ENCODE measurements around the gene NTN1.

Gene NTN1

GRCh38 chr17:9173386-9173983, 152.2 kb downstream of the NTN1 start:
- no peak for TF ChIP-seq CTCF (conservative IDR thresholded peaks at IDR 0.05)
- no peak for TF ChIP-seq ZFX (IDR thresholded peaks at IDR 0.05)
- no peak overlapping the region for H3K27ac ChIP-seq

- H3K27ac ChIP-seq = no peak overlapping the region
- TF ChIP-seq ZFX (IDR thresholded peaks at IDR 0.05) (no peak), CTCF (conservative IDR thresholded peaks at IDR 0.05) (no peak)
These were observed 153.0 kb downstream of the NTN1 start for GRCh38 chr17:9174312-9174711.

GRCh38 chr17:9174779-9175574, 153.7 kb downstream of the NTN1 start:
- no peak overlapping the region for H3K27ac ChIP-seq
- no peak for TF ChIP-seq ZFX (IDR thresholded peaks at IDR 0.05)
- TF ChIP-seq CTCF (conservative IDR thresholded peaks at IDR 0.05) = no peak

- no peak overlapping the region for H3K27ac ChIP-seq
- no peak for TF ChIP-seq CTCF (conservative IDR thresholded peaks at IDR 0.05)
- TF ChIP-seq ZFX (IDR thresholded peaks at IDR 0.05) = no peak
These were observed 154.6 kb downstream of the NTN1 start for GRCh38 chr17:9175700-9176467.

- TF ChIP-seq CTCF (conservative IDR thresholded peaks at IDR 0.05) (no peak), ZFX (IDR thresholded peaks at IDR 0.05) (no peak)
- H3K27ac ChIP-seq = no peak overlapping the region
These were observed 155.9 kb downstream of the NTN1 start for GRCh38 chr17:9177212-9177611.

- no peak overlapping the region for H3K27ac ChIP-seq
- TF ChIP-seq ZFX (IDR thresholded peaks at IDR 0.05) = no peak
- no peak for TF ChIP-seq CTCF (conservative IDR thresholded peaks at IDR 0.05)
These were observed 157.0 kb downstream of the NTN1 start for GRCh38 chr17:9178319-9178718.

- H3K27ac ChIP-seq = no peak overlapping the region
- TF ChIP-seq CTCF (conservative IDR thresholded peaks at IDR 0.05) = no peak
- no peak for TF ChIP-seq ZFX (IDR thresholded peaks at IDR 0.05)
These were observed 158.3 kb downstream of the NTN1 start for GRCh38 chr17:9179602-9180001.

All from C4-2B (cell line).